Neural cell (in vitro differentiated cells): ENCODE results near the gene RBFA.

ENCODE experiments used
- CTCF ChIP-seq: fragments of 450-650 bp; IDR thresholded peaks from 2 replicates; pipeline ENCODE4 v1.5.1; 2014; ENCODE audit warnings: antibody characterized with exemption, mild to moderate bottlenecking, moderate library complexity; ENCODE audit not compliant: poor library complexity, severe bottlenecking
- EZH2 ChIP-seq: fragments of 200-600, 300-800 bp; shearing (Covaris generic), sonication (generic); IDR thresholded peaks from 2 replicates; pipeline ENCODE4 v1.6.1; 2014; ENCODE audit warnings: antibody characterized with exemption, low read length, borderline replicate concordance, mild to moderate bottlenecking; ENCODE audit not compliant: insufficient read depth, poor library complexity, severe bottlenecking
- POLR2AphosphoS5 ChIP-seq: IDR thresholded peaks from 2 replicates; pipeline ENCODE4 v1.6.1; 2012
- RAD21 ChIP-seq: fragments of 450-650 bp; conservative IDR thresholded peaks from 2 replicates; pipeline ENCODE4 v1.6.1; 2014; ENCODE audit warnings: antibody characterized with exemption, mild to moderate bottlenecking, moderate library complexity
- REST ChIP-seq: IDR thresholded peaks from 2 replicates; pipeline ENCODE4 v1.6.1; 2012; ENCODE audit warnings: borderline replicate concordance
- SMC3 ChIP-seq: fragments of 450-650 bp; conservative IDR thresholded peaks from 2 replicates; pipeline ENCODE4 v1.6.1; 2014; ENCODE audit warnings: antibody characterized with exemption, mild to moderate bottlenecking, moderate library complexity; ENCODE audit not compliant: poor library complexity
- TAF1 ChIP-seq: IDR thresholded peaks from 2 replicates; pipeline ENCODE4 v1.6.1; 2012; ENCODE audit warnings: low read depth

- TF ChIP-seq EZH2 (no peak), CTCF (no peak), TAF1 (no peak), RAD21 (no peak), POLR2AphosphoS5 (no peak), SMC3 (no peak), REST (no peak)
Observed at GRCh38 chr18:79989195-79989497, 45.1 kb upstream of the RBFA start.
